Epithelial cell of prostate (primary cell): ENCODE measurements around the gene VPREB1.
"Not testable (repeated sequence)": the region's sequence is repeated elsewhere in the genome, so short reads cannot be mapped to it uniquely, and the experiment has no call there.

Experiments used
- DNase-seq: peaks from one replicate; pipeline ENCODE4 v3.0.0-alpha.2; 2011; ENCODE audit warnings: low read depth, low spot score
- H3K27ac ChIP-seq: fragments of 450-650 bp; 2 replicates; pipeline ENCODE4 v1.5.1; 2017; ENCODE audit warnings: mild to moderate bottlenecking

VPREB1 gene

GRCh38 chr22:22242488-22242887 is 2.1 kb upstream of the VPREB1 start:
- no peak overlapping the region for H3K27ac ChIP-seq
- no peak for DNase-seq

DNA sequence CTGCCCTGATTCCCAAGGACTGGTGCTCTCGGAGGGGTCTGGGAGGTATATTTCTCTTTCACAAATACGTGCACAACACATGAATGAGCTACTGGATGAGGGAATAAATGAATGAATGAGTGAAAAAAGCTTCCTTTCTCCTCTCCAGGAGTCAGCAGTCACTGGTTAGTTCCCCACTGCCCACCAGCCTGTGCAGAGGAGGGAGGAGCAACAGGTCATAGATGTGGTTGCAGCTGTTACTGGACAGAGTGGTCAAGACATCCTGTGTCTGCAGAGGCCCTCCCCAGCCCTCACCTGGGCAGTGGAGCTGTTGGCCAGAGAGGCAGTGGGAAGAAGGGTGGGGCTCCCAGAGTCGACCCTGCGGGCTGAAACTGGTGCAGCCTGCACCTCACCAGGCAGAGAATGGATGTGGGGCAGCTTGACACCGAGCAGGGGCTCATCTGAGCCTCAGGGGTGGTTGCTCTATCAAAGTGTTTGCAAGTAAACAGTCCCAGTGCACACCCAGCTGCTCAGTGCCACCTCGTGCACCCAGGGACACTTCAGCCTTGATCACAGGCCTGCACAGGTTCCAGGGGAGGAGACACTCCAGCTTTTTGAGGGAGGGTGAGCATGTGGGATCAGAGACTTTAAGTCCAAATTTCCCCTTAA is 1.4 kb upstream of the VPREB1 start:
- no peak for DNase-seq
- H3K27ac ChIP-seq: no peak overlapping the region

- DNase-seq: no peak
- H3K27ac ChIP-seq: no peak overlapping the region
Observed at GRCh38 chr22:22245256-22245909, 797 bp downstream of the VPREB1 start.

DNA sequence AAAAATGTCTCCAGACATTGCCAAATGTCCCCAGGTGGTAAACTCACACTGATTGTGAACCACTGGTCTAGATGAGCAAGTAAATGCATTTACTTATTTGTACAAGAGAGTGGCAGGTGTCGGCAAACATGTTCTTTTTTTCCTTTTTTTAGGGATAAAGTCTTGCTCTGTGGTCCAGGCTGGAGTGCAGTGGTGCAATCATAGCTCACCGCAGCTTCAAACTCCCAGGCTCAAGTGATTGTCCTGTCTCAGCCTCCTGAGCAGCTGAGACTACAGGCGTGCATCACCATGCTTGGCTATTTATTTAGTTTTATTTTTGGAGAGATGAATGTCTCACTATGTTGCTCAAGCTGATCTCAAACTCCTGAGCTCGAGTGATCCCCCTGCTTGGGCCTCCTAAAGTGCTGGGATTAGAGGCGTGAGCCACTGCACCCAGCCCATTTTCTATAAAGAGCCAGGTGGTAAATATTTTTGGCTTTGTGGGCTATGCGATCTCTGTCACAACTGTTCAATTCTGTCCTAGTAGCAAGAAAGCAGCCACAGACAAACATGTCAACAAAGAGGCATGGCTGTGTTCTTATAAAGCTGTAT is 1.4 kb downstream of the VPREB1 start:
- DNase-seq: no peak
- no peak overlapping the region for H3K27ac ChIP-seq

GRCh38 chr22:22246706-22247105 is 2.1 kb downstream of the VPREB1 start:
- DNase-seq: no peak
- H3K27ac ChIP-seq: no peak overlapping the region

GRCh38 chr22:22248878-22249277 is 4.3 kb downstream of the VPREB1 start:
- no peak overlapping the region for H3K27ac ChIP-seq
- no peak for DNase-seq

GRCh38 chr22:22250651-22251050 is 6.1 kb downstream of the VPREB1 start:
- not testable (repeated sequence) for DNase-seq, H3K27ac ChIP-seq

- not testable (repeated sequence) for H3K27ac ChIP-seq, DNase-seq
Observed at GRCh38 chr22:22256133-22256532, 11.5 kb downstream of the VPREB1 start.

- DNase-seq, H3K27ac ChIP-seq: not testable (repeated sequence)
Observed at GRCh38 chr22:22258597-22259415, 14.2 kb downstream of the VPREB1 start.

DNA sequence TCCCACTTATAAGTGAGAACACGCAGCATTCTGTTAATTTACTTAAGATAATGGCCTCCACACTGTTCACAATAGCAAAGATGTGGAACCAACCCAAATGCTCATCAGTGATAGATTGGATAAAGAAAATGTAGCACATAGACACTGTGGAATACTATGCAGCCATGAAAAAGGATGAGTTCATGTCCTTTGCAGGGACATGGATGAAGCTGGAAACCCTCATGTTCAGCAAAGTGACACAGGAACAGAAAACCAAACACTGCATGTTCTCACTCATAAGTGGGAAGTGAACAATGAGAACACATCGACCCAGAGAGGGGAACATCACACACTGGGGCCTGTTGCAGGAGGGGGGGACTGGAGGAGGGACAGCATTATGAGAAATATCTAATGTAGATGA is 15.6 kb downstream of the VPREB1 start:
- not testable (repeated sequence) for DNase-seq, H3K27ac ChIP-seq

DNA sequence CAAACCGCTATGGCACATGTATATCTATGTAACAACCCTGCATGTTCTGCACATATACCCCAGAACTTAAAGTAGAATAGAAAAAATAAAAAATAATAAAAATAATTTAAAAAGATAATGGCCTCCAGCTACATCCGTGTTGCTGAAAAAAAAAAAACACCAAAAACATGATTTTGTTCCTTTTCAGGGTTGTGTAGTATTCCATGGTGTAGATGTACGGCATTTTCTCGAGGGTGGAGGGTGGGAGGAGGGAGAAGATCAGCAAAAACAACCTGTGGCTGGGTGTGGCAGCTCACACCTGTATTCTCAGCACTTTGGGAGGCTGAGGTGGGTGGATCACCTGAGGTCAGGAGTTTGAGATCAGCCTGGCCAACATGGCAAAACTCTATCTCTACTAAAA is 16.0 kb downstream of the VPREB1 start:
- DNase-seq, H3K27ac ChIP-seq: not testable (repeated sequence)

DNA sequence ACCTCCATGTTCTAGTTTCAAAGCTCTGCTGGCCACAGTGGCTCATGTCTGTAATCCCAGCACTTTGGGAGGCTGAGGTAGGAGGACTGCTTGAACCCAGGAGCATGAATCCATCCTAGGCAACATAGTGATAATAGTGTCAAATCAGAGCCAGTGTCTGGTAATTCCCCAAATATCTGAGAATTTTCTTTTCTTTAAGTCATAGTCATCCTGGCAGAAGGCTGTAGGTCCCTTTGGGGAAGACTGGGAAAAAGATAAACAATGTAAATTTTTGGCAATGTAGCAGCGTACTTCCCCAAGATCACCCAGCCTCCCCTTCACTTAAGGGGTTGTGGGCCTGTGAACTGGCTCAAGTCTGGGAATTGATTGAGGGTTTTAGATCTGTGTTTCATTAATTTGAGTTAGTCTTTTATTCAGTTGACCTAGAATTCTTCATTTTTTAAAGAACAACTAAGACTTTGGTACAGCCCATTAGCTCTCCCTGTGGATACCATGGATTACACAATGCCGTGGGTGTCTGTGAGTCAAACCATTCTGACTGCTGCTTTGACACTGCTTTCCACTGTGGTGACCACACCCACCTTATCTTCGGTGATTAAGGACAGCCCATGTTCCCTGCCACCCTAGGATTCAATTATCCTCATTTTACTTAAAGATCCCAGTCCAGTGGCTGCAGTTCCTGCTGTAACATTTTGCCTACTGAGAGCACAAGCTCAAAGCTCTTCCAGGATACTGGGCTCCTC is 17.9 kb downstream of the VPREB1 start:
- not testable (repeated sequence) for H3K27ac ChIP-seq

GRCh38 chr22:22263823-22264222 is 19.2 kb downstream of the VPREB1 start:
- not testable (repeated sequence) for H3K27ac ChIP-seq, DNase-seq

More for the DNA sequence above, 17.9 kb downstream of the VPREB1 start:
- DNase-seq: peak; percentile 5

DNA sequence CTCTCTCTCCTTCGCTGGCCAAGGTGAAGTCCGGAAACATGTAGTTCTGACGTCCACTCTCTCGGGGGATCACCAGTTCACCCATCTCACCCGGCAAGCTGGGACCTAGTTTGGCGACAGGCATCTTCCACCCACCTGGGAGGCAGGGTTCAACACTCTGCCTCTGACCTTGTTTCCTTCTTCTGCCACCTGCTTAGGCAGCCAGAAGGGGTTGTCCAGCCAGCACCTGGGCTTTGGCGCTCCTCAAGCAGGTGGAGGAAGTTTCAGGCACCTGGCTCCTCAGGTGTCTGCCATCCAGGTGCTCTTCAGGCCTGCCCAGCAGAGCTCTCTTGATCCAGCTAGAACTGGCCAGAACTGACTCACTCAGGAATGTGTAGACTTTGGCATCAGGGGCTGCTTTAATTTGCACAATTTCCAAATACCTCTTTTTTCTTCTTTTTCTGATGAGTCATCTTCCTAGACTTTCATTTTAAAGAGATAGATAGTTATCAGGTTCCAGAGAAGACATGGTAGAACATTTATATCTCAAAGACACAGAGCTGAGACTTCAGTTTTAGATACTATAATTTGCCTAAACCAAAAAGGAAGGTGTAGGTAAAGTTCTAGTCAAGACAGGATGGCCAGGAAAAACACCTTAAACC is 25.6 kb downstream of the VPREB1 start:
- peak overlapping the region; percentile 16 for H3K27ac ChIP-seq
- not testable (repeated sequence) for DNase-seq

DNA sequence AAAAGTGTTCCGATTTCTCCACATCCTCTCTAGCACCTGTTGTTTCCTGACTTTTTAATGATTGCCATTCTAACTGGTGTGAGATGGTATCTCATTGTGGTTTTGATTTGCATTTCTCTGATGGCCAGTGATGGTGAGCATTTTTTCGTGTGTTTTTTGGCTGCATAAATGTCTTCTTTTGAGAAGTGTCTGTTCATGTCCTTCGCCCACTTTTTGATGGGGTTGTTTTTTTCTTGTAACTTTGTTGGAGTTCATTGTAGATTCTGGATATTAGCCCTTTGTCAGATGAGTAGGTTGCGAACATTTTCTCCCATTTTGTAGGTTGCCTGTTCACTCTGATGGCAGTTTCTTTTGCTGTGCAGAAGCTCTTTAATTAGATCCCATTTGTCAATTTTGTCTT is 32.8 kb downstream of the VPREB1 start:
- H3K27ac ChIP-seq, DNase-seq: not testable (repeated sequence)

- not testable (repeated sequence) for DNase-seq, H3K27ac ChIP-seq
Observed at GRCh38 chr22:22284962-22285756, 40.6 kb downstream of the VPREB1 start.

DNA sequence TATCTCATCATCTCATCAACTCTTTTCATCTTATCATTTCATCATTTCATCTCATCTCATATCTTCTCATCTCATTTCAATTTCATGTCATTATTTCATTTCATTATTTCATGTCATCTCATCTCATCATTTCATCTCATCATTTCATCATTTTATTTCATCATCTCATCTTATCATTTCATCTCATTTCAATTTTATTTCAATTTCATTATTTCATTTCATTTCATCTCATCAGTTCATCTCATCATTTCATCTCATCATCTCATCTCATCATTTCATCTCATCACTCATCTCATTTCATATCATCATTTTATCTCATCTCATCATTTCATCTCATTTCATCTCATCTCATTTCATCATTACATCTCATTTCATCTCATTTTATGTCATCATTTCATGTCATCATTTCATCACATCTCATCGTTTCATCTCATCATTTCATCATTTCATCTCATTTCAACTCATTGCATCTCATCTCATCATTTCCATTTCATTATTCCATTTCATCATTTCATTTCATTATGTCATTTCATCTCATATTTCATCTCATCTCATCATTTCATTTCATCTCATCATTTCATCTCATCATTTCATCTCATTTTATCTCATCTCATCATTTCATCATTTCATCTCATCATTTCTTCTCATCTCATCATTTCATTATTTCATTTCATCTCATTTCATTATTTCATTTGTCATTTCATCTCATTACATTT is 42.0 kb downstream of the VPREB1 start:
- H3K27ac ChIP-seq, DNase-seq: not testable (repeated sequence)

GRCh38 chr22:22287106-22287626 is 42.6 kb downstream of the VPREB1 start:
- H3K27ac ChIP-seq, DNase-seq: not testable (repeated sequence)
